ENCODE measurements around the gene ATP11B. TPM values are rescaled to one million over a fixed set of nuclear protein-coding genes. Genes with fewer than 3 reads are reported as not detected.
A peak's percentile ranks its signal among the peaks of the same experiment; 100 is the strongest.

The ATP11B gene
- total RNA-seq, 1 donor from 2014 or later: 42.8 TPM

DNA sequence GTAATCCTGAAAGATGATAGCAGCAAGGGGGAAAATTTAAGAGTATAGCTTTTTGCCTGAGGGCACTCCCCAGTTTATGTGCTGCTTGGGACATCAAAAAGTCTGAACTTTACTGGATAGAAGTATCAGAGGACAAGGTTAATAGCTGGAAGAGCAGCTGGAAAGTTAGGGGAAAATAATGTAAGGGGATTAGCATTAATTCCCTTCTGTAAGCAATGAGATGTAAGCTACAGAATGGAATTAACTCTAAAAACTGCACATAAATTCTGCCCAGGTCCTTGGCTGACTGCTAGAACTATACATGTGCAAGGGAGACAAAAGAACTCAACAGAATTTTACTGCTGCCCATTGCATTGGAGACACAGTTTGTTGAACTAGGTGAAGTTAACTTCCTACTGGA lies 55.6 kb downstream of the ATP11B start:
- H3K36me3 ChIP-seq (ENCODE audit: insufficient read depth, low read length): peaks cover 16% of the 10 kb centered on the region

DNA sequence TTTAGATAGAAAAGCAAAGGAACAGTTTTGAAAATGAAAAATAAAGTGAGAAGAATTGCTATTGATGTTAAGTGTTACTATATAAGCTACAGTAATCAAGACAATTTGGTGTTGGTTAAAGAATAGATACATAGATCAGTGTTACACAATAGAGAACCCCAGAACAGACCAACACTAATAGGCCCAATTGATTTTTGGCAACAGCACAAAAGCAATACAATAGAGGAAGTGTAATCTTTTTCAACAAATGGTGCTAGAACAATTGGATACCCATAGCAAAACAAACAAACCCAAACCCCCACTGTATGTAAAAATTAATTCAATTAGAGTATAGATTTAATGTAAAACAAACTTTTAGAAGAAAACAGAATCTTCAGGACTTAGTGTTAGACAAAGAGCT lies 61.8 kb downstream of the ATP11B start:
- Histone ChIP-seq H4K20me1 (ENCODE audit: insufficient read depth, low read length) (no peaks in the 10 kb centered on the region), H3K4me1 (ENCODE audit: insufficient read depth, low read length) (no peaks in the 10 kb centered on the region), H3K27ac (ENCODE audit: low read depth, low read length) (no peak overlapping the region), H3K4me3 (ENCODE audit: insufficient read depth, low read depth, low read length) (no peak overlapping the region), H3K27me3 (ENCODE audit: insufficient read depth, low read length) (no peaks in the 10 kb centered on the region), H3K4me2 (ENCODE audit: low read length) (no peak overlapping the region), H3K36me3 (ENCODE audit: insufficient read depth, low read length) (peaks cover 12% of the 10 kb centered on the region), H3K9me3 (ENCODE audit: insufficient read depth, low read depth, low read length) (no peaks in the 10 kb centered on the region), H2AFZ (ENCODE audit: low read depth, low read length) (no peak overlapping the region), H3K79me2 (ENCODE audit: insufficient read depth, low read length) (no peaks in the 10 kb centered on the region), H3K9ac (ENCODE audit: low read length) (no peak overlapping the region)
- Mint-ChIP-seq H3K27ac (ENCODE audit: unreplicated experiment) (no peak overlapping the region), H3K9me3 (ENCODE audit: unreplicated experiment) (no peaks in the 10 kb centered on the region), H3K36me3 (ENCODE audit: low read depth, unreplicated experiment) (peaks cover 4% of the 10 kb centered on the region), H3K27me3 (ENCODE audit: low read depth, unreplicated experiment) (no peaks in the 10 kb centered on the region), H3K4me3 (ENCODE audit: unreplicated experiment) (no peak overlapping the region), H3K4me1 (ENCODE audit: low read depth, unreplicated experiment) (no peaks in the 10 kb centered on the region)
- TF ChIP-seq EZH2 (IDR thresholded peaks at IDR 0.05; ENCODE audit: insufficient read depth, low read length): no peak
- TF ChIP-seq, protein P1, sequence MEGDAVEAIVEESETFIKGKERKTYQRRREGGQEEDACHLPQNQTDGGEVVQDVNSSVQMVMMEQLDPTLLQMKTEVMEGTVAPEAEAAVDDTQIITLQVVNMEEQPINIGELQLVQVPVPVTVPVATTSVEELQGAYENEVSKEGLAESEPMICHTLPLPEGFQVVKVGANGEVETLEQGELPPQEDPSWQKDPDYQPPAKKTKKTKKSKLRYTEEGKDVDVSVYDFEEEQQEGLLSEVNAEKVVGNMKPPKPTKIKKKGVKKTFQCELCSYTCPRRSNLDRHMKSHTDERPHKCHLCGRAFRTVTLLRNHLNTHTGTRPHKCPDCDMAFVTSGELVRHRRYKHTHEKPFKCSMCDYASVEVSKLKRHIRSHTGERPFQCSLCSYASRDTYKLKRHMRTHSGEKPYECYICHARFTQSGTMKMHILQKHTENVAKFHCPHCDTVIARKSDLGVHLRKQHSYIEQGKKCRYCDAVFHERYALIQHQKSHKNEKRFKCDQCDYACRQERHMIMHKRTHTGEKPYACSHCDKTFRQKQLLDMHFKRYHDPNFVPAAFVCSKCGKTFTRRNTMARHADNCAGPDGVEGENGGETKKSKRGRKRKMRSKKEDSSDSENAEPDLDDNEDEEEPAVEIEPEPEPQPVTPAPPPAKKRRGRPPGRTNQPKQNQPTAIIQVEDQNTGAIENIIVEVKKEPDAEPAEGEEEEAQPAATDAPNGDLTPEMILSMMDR (IDR thresholded peaks at IDR 0.05; ENCODE audit: insufficient read depth, low read depth, low read length): no peak
- no peak for FAIRE-seq
- no peak for DNase-seq (ENCODE audit: low read depth)

More for the DNA sequence above, 55.6 kb downstream of the ATP11B start:
- Histone ChIP-seq H3K27me3 (ENCODE audit: insufficient read depth, low read length) (no peaks in the 10 kb centered on the region), H3K9ac (ENCODE audit: low read length) (no peak overlapping the region), H3K4me1 (ENCODE audit: insufficient read depth, low read length) (no peaks in the 10 kb centered on the region), H3K27ac (ENCODE audit: low read depth, low read length) (no peak overlapping the region), H3K79me2 (ENCODE audit: insufficient read depth, low read length) (no peaks in the 10 kb centered on the region), H2AFZ (ENCODE audit: low read depth, low read length) (no peak overlapping the region), H4K20me1 (ENCODE audit: insufficient read depth, low read length) (no peaks in the 10 kb centered on the region), H3K4me3 (ENCODE audit: insufficient read depth, low read depth, low read length) (no peak overlapping the region), H3K4me2 (ENCODE audit: low read length) (no peak overlapping the region), H3K9me3 (ENCODE audit: insufficient read depth, low read depth, low read length) (no peaks in the 10 kb centered on the region)
- DNase-seq (ENCODE audit: low read depth) (no peak), FAIRE-seq (no peak)
- Mint-ChIP-seq H3K4me1 (ENCODE audit: low read depth, unreplicated experiment) (no peaks in the 10 kb centered on the region), H3K9me3 (ENCODE audit: unreplicated experiment) (no peaks in the 10 kb centered on the region), H3K36me3 (ENCODE audit: low read depth, unreplicated experiment) (peaks cover 10% of the 10 kb centered on the region), H3K4me3 (ENCODE audit: unreplicated experiment) (no peak overlapping the region), H3K27me3 (ENCODE audit: low read depth, unreplicated experiment) (no peaks in the 10 kb centered on the region), H3K27ac (ENCODE audit: unreplicated experiment) (no peak overlapping the region)
- TF ChIP-seq, protein P1 (IDR thresholded peaks at IDR 0.05; ENCODE audit: insufficient read depth, low read depth, low read length): no peak
- TF ChIP-seq EZH2 (IDR thresholded peaks at IDR 0.05; ENCODE audit: insufficient read depth, low read length): no peak

DNA sequence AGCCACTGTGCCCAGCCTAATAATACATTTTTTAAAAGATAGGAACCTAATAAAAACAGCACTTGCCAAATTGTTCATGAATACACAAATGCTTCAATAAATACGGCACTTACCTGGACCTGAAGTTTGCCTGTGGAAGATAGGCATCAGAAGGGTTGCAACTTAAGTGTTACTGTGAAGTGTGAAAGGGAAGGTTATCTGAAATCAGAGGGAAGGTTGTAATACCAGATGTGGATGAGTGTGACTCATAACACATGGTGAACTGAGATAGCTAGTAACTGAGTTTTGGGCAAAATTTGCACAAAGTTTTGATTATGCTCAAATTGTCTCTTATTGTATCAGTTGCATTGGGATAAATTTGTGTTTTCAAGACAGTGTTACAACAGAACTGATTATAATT lies 68.0 kb downstream of the ATP11B start:
- DNase-seq (ENCODE audit: low read depth) (peak; percentile 8), FAIRE-seq (no peak)
- H2AFZ ChIP-seq (ENCODE audit: low read depth, low read length): no peak overlapping the region
- no peaks in the 10 kb centered on the region for H3K9me3 ChIP-seq (ENCODE audit: insufficient read depth, low read depth, low read length)
- no peaks in the 10 kb centered on the region for H3K9me3 Mint-ChIP-seq (ENCODE audit: unreplicated experiment)
- peaks cover 4% of the 10 kb centered on the region for H3K36me3 Mint-ChIP-seq (ENCODE audit: low read depth, unreplicated experiment)
- H3K4me3 Mint-ChIP-seq (ENCODE audit: unreplicated experiment): no peak overlapping the region
- H4K20me1 ChIP-seq (ENCODE audit: insufficient read depth, low read length): no peaks in the 10 kb centered on the region
- no peak overlapping the region for H3K4me3 ChIP-seq (ENCODE audit: insufficient read depth, low read depth, low read length)
- peaks cover 8% of the 10 kb centered on the region for H3K36me3 ChIP-seq (ENCODE audit: insufficient read depth, low read length)
- no peaks in the 10 kb centered on the region for H3K27me3 Mint-ChIP-seq (ENCODE audit: low read depth, unreplicated experiment)
- no peak overlapping the region for H3K4me2 ChIP-seq (ENCODE audit: low read length)
- peaks cover 2% of the 10 kb centered on the region for H3K4me1 Mint-ChIP-seq (ENCODE audit: low read depth, unreplicated experiment)
- no peaks in the 10 kb centered on the region for H3K79me2 ChIP-seq (ENCODE audit: insufficient read depth, low read length)
- H3K27ac Mint-ChIP-seq (ENCODE audit: unreplicated experiment): no peak overlapping the region
- H3K27me3 ChIP-seq (ENCODE audit: insufficient read depth, low read length): no peaks in the 10 kb centered on the region
- TF ChIP-seq EZH2 (IDR thresholded peaks at IDR 0.05; ENCODE audit: insufficient read depth, low read length): no peak
- TF ChIP-seq, protein P1 (IDR thresholded peaks at IDR 0.05; ENCODE audit: insufficient read depth, low read depth, low read length): no peak
- H3K4me1 ChIP-seq (ENCODE audit: insufficient read depth, low read length): no peaks in the 10 kb centered on the region
- H3K9ac ChIP-seq (ENCODE audit: low read length): no peak overlapping the region
- H3K27ac ChIP-seq (ENCODE audit: low read depth, low read length): no peak overlapping the region
